Mesenchymal stem cell (in vitro differentiated cells and primary cell): ENCODE results near the gene GIPC3.

Source experiments
- DNase-seq: peaks from one replicate; pipeline ENCODE4 v3.0.0-alpha.2; 2013
- H2AFZ ChIP-seq: one replicate; pipeline ENCODE4 v1.6.1; 2013; ENCODE audit warnings: low read depth, mild to moderate bottlenecking, control low read depth, inconsistent platforms, low read length, moderate library complexity
- H2AK5ac ChIP-seq: 2 replicates; pipeline ENCODE4 v1.6.1; 2013; ENCODE audit warnings: low read length, moderate library complexity, mild to moderate bottlenecking, inconsistent platforms; ENCODE audit not compliant: severe bottlenecking
- H2BK120ac ChIP-seq: one replicate; pipeline ENCODE4 v1.6.1; 2013; ENCODE audit warnings: low read depth, mild to moderate bottlenecking, inconsistent platforms, low read length, moderate library complexity
- H2BK12ac ChIP-seq, 2 experiments: one replicate each; pipeline ENCODE4 v1.6.1; 2013; ENCODE audit warnings: inconsistent platforms in 2 of 2, low read length in 2 of 2, mild to moderate bottlenecking in 2 of 2, moderate library complexity in 2 of 2, control low read depth in 1 of 2
- H2BK15ac ChIP-seq: one replicate; pipeline ENCODE4 v1.6.1; 2013; ENCODE audit warnings: mild to moderate bottlenecking, low read depth, inconsistent platforms; ENCODE audit not compliant: poor library complexity, severe bottlenecking
- H2BK5ac ChIP-seq: 2 replicates; pipeline ENCODE4 v1.6.1; 2013; ENCODE audit warnings: low read depth, mild to moderate bottlenecking, low read length, control low read depth, inconsistent platforms; ENCODE audit not compliant: poor library complexity, severe bottlenecking
- H3K14ac ChIP-seq, 2 experiments: one replicate each; pipeline ENCODE4 v1.6.1; 2013; ENCODE audit warnings: inconsistent platforms in 2 of 2, low read length in 2 of 2, control low read depth in 1 of 2, mild to moderate bottlenecking in 1 of 2, moderate library complexity in 1 of 2
- H3K18ac ChIP-seq, 2 experiments: one replicate each; pipeline ENCODE4 v1.6.1; 2013; ENCODE audit warnings: inconsistent platforms in 2 of 2, low read length in 2 of 2, control low read depth in 1 of 2, low read depth in 1 of 2, mild to moderate bottlenecking in 1 of 2
- H3K23ac ChIP-seq, 2 experiments: one replicate each; pipeline ENCODE4 v1.6.1; 2013; ENCODE audit warnings: inconsistent platforms in 2 of 2, low read length in 2 of 2, mild to moderate bottlenecking in 2 of 2, moderate library complexity in 2 of 2, control low read depth in 1 of 2
- H3K27ac ChIP-seq: 2 replicates; pipeline ENCODE4 v1.5.1; 2013; ENCODE audit warnings: mild to moderate bottlenecking, moderate library complexity, low read length, control low read depth, inconsistent platforms; ENCODE audit not compliant: poor library complexity, severe bottlenecking
- H3K27me3 ChIP-seq, 2 experiments: 2 replicates each; pipeline versions ENCODE4 v1.6.1 to v1.7.0; 2013; ENCODE audit warnings: low read length in 2 of 2, mild to moderate bottlenecking in 2 of 2, moderate library complexity in 2 of 2, control low read depth in 1 of 2, inconsistent platforms in 1 of 2; ENCODE audit not compliant: control insufficient read depth in 1 of 2, insufficient read depth in 1 of 2
- H3K36me3 ChIP-seq, 2 experiments: 2 replicates each; pipeline versions ENCODE4 v1.6.1 to v1.7.0; 2013; ENCODE audit warnings: low read length in 2 of 2, control low read depth in 1 of 2, inconsistent platforms in 1 of 2, low read depth in 1 of 2, mild to moderate bottlenecking in 1 of 2; ENCODE audit not compliant: insufficient read depth in 2 of 2, control insufficient read depth in 1 of 2
- H3K4ac ChIP-seq, 2 experiments: one replicate each; pipeline ENCODE4 v1.6.1; 2013; ENCODE audit warnings: inconsistent platforms in 2 of 2, low read length in 2 of 2, mild to moderate bottlenecking in 2 of 2, moderate library complexity in 2 of 2, control low read depth in 1 of 2, low read depth in 1 of 2
- H3K4me1 ChIP-seq: 2 replicates; pipeline ENCODE4 v1.6.1; 2013; ENCODE audit warnings: low read depth, low read length, control low read depth; ENCODE audit not compliant: control insufficient read depth, insufficient read depth
- H3K4me2 ChIP-seq: 2 replicates; pipeline ENCODE4 v1.6.1; 2013; ENCODE audit warnings: low read length, mild to moderate bottlenecking, inconsistent platforms; ENCODE audit not compliant: poor library complexity, severe bottlenecking
- H3K4me3 ChIP-seq, 2 experiments: 2 replicates each; pipeline versions ENCODE4 v1.5.1 to v1.7.0; 2013; ENCODE audit warnings: low read length in 2 of 2, mild to moderate bottlenecking in 2 of 2, control low read depth in 1 of 2, low read depth in 1 of 2; ENCODE audit not compliant: insufficient read depth in 1 of 2
- H3K79me1 ChIP-seq: replicated peaks from 2 replicates; pipeline ENCODE4 v1.6.1; 2013; ENCODE audit warnings: mild to moderate bottlenecking, control low read depth, low read length, inconsistent platforms; ENCODE audit not compliant: poor library complexity, severe bottlenecking
- H3K9ac ChIP-seq: 2 replicates; pipeline ENCODE4 v1.7.0; 2013; ENCODE audit warnings: mild to moderate bottlenecking, low read length, moderate library complexity
- H3K9me3 ChIP-seq: 2 replicates; pipeline ENCODE4 v1.7.0; 2013; ENCODE audit warnings: mild to moderate bottlenecking, low read length; ENCODE audit not compliant: control insufficient read depth
- H4K8ac ChIP-seq: one replicate; pipeline ENCODE4 v1.6.1; 2013; ENCODE audit warnings: inconsistent platforms, mild to moderate bottlenecking, low read length, moderate library complexity
- H4K91ac ChIP-seq: one replicate; pipeline ENCODE4 v1.6.1; 2013; ENCODE audit warnings: mild to moderate bottlenecking, low read length, inconsistent platforms
- WGBS: methylation state at CpG from one replicate; pipeline ENCODE4 v1.1.7; 2013; ENCODE audit warnings: mixed read lengths; 5-methylcytosine and 5-hydroxymethylcytosine counted together

The GIPC3 gene

GRCh38 chr19:3599776-3600187, 14.5 kb downstream of the GIPC3 start:
- no peak overlapping the region for H3K4ac ChIP-seq
- no peak overlapping the region for H2AK5ac ChIP-seq
- H4K91ac ChIP-seq = no peak overlapping the region
- no peak overlapping the region for H3K14ac ChIP-seq
- no peak for DNase-seq
- no peak overlapping the region for H3K18ac ChIP-seq
- H3K9me3 ChIP-seq = no peaks in the 10 kb centered on the region
- H3K36me3 ChIP-seq = peaks cover 3 to 27% of the 10 kb centered on the region in 2 experiments
- H3K4me2 ChIP-seq = no peak overlapping the region
- H3K79me1 ChIP-seq = peaks cover 22% of the 10 kb centered on the region
- H3K9ac ChIP-seq = no peak overlapping the region
- no peak overlapping the region for H3K27ac ChIP-seq
- no peak overlapping the region for H4K8ac ChIP-seq
- H2BK5ac ChIP-seq = no peak overlapping the region
- no peak overlapping the region for H2BK15ac ChIP-seq
- H3K4me3 ChIP-seq = no peak overlapping the region
- H2BK120ac ChIP-seq = no peak overlapping the region
- no peak overlapping the region for H3K23ac ChIP-seq
- WGBS = 93% methylated on average over 28 of the region's 28 CpGs
- H3K4me1 ChIP-seq = peaks cover 13% of the 10 kb centered on the region
- H3K27me3 ChIP-seq = no peaks in the 10 kb centered on the region
- no peak overlapping the region for H2AFZ ChIP-seq
- no peak overlapping the region for H2BK12ac ChIP-seq

DNA sequence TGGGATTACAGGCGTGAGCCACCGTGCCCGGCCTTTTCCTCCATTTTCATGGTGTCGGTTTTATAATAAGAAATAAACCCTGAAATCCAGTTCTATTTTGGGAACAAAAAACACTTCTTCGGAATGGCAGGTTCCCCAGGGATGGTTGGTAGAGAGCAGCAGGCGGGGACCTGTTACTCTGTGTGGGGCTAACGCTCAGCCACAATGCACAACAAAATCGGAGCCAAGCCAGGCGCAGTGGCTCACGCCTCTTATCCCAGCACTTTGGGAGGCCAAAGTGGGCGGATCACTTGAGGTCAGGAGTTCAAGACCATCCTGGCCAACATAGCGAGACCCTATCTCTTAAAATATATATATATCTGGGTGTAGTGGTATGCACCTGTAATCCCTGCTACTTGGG, 15.7 kb downstream of the GIPC3 start:
- no peak overlapping the region for H2BK15ac ChIP-seq
- WGBS = 97% methylated on average over 8 of the region's 12 CpGs
- no peak overlapping the region for H3K18ac ChIP-seq
- H3K23ac ChIP-seq = no peak overlapping the region
- H2AK5ac ChIP-seq = no peak overlapping the region
- no peaks in the 10 kb centered on the region for H3K27me3 ChIP-seq
- H4K8ac ChIP-seq = no peak overlapping the region
- H3K9me3 ChIP-seq = no peaks in the 10 kb centered on the region
- H3K4me3 ChIP-seq = no peak overlapping the region
- no peak overlapping the region for H2BK5ac ChIP-seq
- peaks cover 22% of the 10 kb centered on the region for H3K4me1 ChIP-seq
- no peak overlapping the region for H2BK12ac ChIP-seq
- no peak for DNase-seq
- H4K91ac ChIP-seq = no peak overlapping the region
- H3K27ac ChIP-seq = no peak overlapping the region
- no peak overlapping the region for H2BK120ac ChIP-seq
- peaks cover 3 to 21% of the 10 kb centered on the region in 2 experiments for H3K36me3 ChIP-seq
- H2AFZ ChIP-seq = no peak overlapping the region
- H3K79me1 ChIP-seq = peaks cover 31% of the 10 kb centered on the region
- no peak overlapping the region for H3K4me2 ChIP-seq
- no peak overlapping the region for H3K4ac ChIP-seq
- no peak overlapping the region for H3K9ac ChIP-seq
- no peak overlapping the region for H3K14ac ChIP-seq

GRCh38 chr19:3603121-3603811, 18.0 kb downstream of the GIPC3 start:
- Histone ChIP-seq H3K9ac (no peak overlapping the region), H3K4me1 (peaks cover 41% of the 10 kb centered on the region), H2BK15ac (no peak overlapping the region), H3K36me3 (peaks cover 3 to 21% of the 10 kb centered on the region in 2 experiments), H2BK5ac (no peak overlapping the region), H4K8ac (peak overlapping the region; percentile 79), H2BK120ac (no peak overlapping the region), H3K18ac (peak overlapping the region in 1 of 2 experiments; percentile 77), H3K4ac (no peak overlapping the region), H3K23ac (no peak overlapping the region), H3K4me3 (no peak overlapping the region), H2AK5ac (peak overlapping the region; percentile 58), H3K14ac (peak overlapping the region in 1 of 2 experiments; percentile 35), H3K27ac (no peak overlapping the region), H3K9me3 (no peaks in the 10 kb centered on the region), H4K91ac (peak overlapping the region; percentile 54), H3K4me2 (peak overlapping the region; percentile 7), H2AFZ (no peak overlapping the region), H3K79me1 (peaks cover 31% of the 10 kb centered on the region), H2BK12ac (peak overlapping the region; percentile 28 to 57), H3K27me3 (no peaks in the 10 kb centered on the region)
- DNase-seq = peak; percentile 42
- WGBS = 45% methylated on average over 23 of the region's 23 CpGs

DNA sequence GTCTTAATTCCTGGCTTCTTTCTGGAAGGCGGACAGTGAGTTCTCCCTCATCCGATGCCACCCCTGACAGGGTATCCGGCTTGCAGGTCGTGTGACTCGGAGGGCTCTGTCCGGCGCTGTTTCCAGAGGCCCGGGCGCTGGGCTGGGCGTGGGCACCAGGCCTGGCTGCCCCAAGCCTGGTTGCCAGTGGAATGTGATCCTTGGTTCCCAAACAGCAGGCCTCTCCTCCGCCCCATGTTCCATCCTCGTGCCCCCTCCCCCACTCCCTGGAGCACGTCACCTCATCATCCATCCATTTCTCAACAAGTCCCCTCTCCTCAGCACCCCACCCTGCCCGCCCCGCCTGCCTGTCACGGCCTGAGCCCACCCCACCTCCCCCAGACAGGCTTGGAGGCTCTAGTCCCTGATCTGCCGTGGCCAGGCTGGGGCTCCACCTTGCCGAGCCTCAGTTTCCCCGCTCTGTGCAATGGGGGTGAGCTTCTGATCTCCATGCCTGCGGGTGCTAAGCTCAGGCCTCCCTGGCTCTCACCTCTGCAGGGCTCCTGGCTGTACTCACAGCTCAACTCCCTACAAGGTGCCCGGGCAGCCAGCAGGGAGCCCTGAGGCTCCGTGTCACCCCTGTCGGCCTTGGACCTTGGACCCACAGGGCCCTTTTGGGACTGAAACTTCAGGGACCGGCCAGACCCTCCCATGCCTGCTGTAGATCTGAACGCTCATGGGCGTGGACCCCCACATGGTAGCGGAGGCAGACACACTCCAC, 19.1 kb downstream of the GIPC3 start:
- no peak overlapping the region for H3K4me2 ChIP-seq
- DNase-seq = no peak
- H3K79me1 ChIP-seq = peaks cover 31% of the 10 kb centered on the region
- H2BK12ac ChIP-seq = peak overlapping the region in 1 of 2 experiments; percentile 6
- H3K4me1 ChIP-seq = peaks cover 51% of the 10 kb centered on the region
- H3K14ac ChIP-seq = no peak overlapping the region
- H2BK5ac ChIP-seq = no peak overlapping the region
- no peak overlapping the region for H2AK5ac ChIP-seq
- H3K4me3 ChIP-seq = no peak overlapping the region
- H2BK15ac ChIP-seq = no peak overlapping the region
- H3K23ac ChIP-seq = no peak overlapping the region
- no peak overlapping the region for H3K27ac ChIP-seq
- H4K91ac ChIP-seq = peak overlapping the region; percentile 11
- no peak overlapping the region for H3K18ac ChIP-seq
- H2BK120ac ChIP-seq = no peak overlapping the region
- no peak overlapping the region for H3K9ac ChIP-seq
- WGBS = 93% methylated on average over 24 of the region's 27 CpGs
- peaks cover 3 to 24% of the 10 kb centered on the region in 2 experiments for H3K36me3 ChIP-seq
- H3K9me3 ChIP-seq = no peaks in the 10 kb centered on the region
- H4K8ac ChIP-seq = no peak overlapping the region
- no peak overlapping the region for H3K4ac ChIP-seq
- H2AFZ ChIP-seq = no peak overlapping the region
- no peaks in the 10 kb centered on the region for H3K27me3 ChIP-seq
